Neural crest cell (in vitro differentiated cells): ENCODE measurements around the gene CFAP100. TPM values are rescaled to one million over a fixed set of nuclear protein-coding genes. Genes with fewer than 3 reads are reported as not detected.

Source experiments
- DNase-seq: peaks from one replicate; pipeline ENCODE4 v3.0.0; 2021; ENCODE audit warnings: low read depth, mixed read lengths, low spot score
- H3K27ac Mint-ChIP-seq: one replicate; pipeline ENCODE4 v1.8.0; 2021; ENCODE audit warnings: mild to moderate bottlenecking, mixed read lengths; ENCODE audit not compliant: unreplicated experiment
- H3K27me3 Mint-ChIP-seq: 2 replicates; pipeline ENCODE4 v1.8.0; 2021; ENCODE audit warnings: low read depth, mild to moderate bottlenecking, mixed read lengths
- H3K36me3 Mint-ChIP-seq: 2 replicates; pipeline ENCODE4 v1.8.0; 2021; ENCODE audit warnings: low read depth, mild to moderate bottlenecking, mixed read lengths
- H3K4me1 Mint-ChIP-seq: 2 replicates; pipeline ENCODE4 v1.8.0; 2021; ENCODE audit warnings: mixed read lengths
- H3K4me3 Mint-ChIP-seq: one replicate; pipeline ENCODE4 v1.8.0; 2021; ENCODE audit warnings: mild to moderate bottlenecking, mixed read lengths
- H3K9me3 Mint-ChIP-seq: 2 replicates; pipeline ENCODE4 v1.8.0; 2021; ENCODE audit warnings: mixed read lengths
- total RNA-seq: library from RNA; stranded (reverse); gene quantifications from 2 replicates; pipeline ENCODE4 v1.2.1, GENCODE V29; 2021
- TF ChIP-seq, protein P1 (sequence below): fragments of 200-600 bp; sonication (generic); conservative IDR thresholded peaks from 2 replicates; pipeline ENCODE4 v1.5.0; 2021; ENCODE audit warnings: antibody characterized with exemption, mild to moderate bottlenecking

CFAP100 gene
- total RNA-seq, 1 donor from 2014 or later, result 1.7 TPM

- Mint-ChIP-seq H3K4me3 (peak overlapping the region; percentile 97), H3K9me3 (no peaks in the 10 kb centered on the region), H3K27ac (no peak overlapping the region), H3K36me3 (no peaks in the 10 kb centered on the region), H3K4me1 (peaks cover 22% of the 10 kb centered on the region), H3K27me3 (peaks cover 22% of the 10 kb centered on the region)
- DNase-seq, result no peak
- TF ChIP-seq, protein P1, sequence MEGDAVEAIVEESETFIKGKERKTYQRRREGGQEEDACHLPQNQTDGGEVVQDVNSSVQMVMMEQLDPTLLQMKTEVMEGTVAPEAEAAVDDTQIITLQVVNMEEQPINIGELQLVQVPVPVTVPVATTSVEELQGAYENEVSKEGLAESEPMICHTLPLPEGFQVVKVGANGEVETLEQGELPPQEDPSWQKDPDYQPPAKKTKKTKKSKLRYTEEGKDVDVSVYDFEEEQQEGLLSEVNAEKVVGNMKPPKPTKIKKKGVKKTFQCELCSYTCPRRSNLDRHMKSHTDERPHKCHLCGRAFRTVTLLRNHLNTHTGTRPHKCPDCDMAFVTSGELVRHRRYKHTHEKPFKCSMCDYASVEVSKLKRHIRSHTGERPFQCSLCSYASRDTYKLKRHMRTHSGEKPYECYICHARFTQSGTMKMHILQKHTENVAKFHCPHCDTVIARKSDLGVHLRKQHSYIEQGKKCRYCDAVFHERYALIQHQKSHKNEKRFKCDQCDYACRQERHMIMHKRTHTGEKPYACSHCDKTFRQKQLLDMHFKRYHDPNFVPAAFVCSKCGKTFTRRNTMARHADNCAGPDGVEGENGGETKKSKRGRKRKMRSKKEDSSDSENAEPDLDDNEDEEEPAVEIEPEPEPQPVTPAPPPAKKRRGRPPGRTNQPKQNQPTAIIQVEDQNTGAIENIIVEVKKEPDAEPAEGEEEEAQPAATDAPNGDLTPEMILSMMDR, result no peak
Measured at GRCh38 chr3:126358816-126359181, 35.9 kb upstream of the CFAP100 start.

GRCh38 chr3:126360046-126360713, 34.5 kb upstream of the CFAP100 start:
- Mint-ChIP-seq H3K27me3 (peaks cover 22% of the 10 kb centered on the region), H3K27ac (no peak overlapping the region), H3K4me1 (peaks cover 21% of the 10 kb centered on the region), H3K9me3 (no peaks in the 10 kb centered on the region), H3K4me3 (no peak overlapping the region), H3K36me3 (no peaks in the 10 kb centered on the region)
- DNase-seq, result no peak
- TF ChIP-seq, protein P1, result no peak

GRCh38 chr3:126360714-126361060, 34.0 kb upstream of the CFAP100 start:
- Mint-ChIP-seq H3K4me3 (peak overlapping the region; percentile 41), H3K4me1 (peaks cover 15% of the 10 kb centered on the region), H3K9me3 (no peaks in the 10 kb centered on the region), H3K27me3 (peaks cover 22% of the 10 kb centered on the region), H3K36me3 (no peaks in the 10 kb centered on the region), H3K27ac (no peak overlapping the region)
- no peak for DNase-seq
- TF ChIP-seq, protein P1, result no peak

DNA sequence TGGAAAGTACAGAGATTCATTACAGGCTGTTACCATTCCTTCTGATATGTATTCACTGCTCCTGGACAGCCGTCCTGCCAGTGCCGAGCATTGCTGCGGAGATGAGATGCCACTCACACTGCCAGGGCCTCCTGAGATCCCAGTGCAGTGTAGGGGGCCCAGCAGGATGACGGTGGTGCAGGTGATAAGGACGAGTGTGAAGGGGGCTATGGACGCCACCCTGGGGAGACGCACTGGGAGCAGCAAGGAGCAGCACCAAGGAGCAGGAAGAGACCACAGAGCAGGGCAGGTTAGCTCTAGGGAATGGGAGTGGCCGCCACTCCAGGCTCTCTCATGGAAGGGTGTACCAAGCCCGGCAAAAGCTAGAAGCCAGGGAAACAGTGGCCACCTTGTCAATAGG, 33.5 kb upstream of the CFAP100 start:
- Mint-ChIP-seq H3K27ac (no peak overlapping the region), H3K27me3 (peaks cover 22% of the 10 kb centered on the region), H3K4me3 (peak overlapping the region; percentile 41), H3K4me1 (peaks cover 14% of the 10 kb centered on the region), H3K36me3 (no peaks in the 10 kb centered on the region), H3K9me3 (no peaks in the 10 kb centered on the region)
- DNase-seq, result no peak
- TF ChIP-seq, protein P1, result no peak

DNA sequence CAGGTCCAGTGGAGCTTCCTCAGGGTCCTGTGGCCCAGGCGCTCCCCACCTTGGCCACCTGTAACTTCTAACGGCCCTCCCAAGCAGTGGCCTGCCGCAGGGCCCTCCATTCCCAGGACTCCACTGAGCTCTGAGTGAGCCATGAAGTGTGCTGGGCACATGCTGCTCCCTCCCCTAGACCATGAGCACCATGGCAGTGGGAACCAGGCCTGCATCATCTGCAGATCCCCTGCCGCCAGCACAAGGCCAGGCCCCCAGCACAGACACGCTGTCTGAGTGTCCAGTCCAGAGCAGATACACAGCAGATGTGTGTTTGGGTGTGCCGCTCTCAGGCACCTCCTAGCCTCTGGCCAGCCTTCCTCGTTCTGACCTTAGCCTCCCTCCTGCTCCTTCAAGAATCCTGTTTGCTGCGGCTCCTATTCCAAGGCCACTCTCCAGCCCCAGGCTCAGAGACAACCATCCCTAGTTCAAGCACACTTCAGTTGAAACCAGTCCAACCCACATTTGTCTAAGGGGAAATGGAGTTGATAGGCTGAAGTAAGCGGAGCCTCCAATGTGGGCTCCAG, 30.5 kb upstream of the CFAP100 start:
- Mint-ChIP-seq H3K4me3 (no peak overlapping the region), H3K4me1 (no peaks in the 10 kb centered on the region), H3K27me3 (peaks cover 9% of the 10 kb centered on the region), H3K27ac (no peak overlapping the region), H3K9me3 (no peaks in the 10 kb centered on the region), H3K36me3 (no peaks in the 10 kb centered on the region)
- DNase-seq, result no peak
- TF ChIP-seq, protein P1, result no peak
